ENCODE data around the gene RBP3.

DNA sequence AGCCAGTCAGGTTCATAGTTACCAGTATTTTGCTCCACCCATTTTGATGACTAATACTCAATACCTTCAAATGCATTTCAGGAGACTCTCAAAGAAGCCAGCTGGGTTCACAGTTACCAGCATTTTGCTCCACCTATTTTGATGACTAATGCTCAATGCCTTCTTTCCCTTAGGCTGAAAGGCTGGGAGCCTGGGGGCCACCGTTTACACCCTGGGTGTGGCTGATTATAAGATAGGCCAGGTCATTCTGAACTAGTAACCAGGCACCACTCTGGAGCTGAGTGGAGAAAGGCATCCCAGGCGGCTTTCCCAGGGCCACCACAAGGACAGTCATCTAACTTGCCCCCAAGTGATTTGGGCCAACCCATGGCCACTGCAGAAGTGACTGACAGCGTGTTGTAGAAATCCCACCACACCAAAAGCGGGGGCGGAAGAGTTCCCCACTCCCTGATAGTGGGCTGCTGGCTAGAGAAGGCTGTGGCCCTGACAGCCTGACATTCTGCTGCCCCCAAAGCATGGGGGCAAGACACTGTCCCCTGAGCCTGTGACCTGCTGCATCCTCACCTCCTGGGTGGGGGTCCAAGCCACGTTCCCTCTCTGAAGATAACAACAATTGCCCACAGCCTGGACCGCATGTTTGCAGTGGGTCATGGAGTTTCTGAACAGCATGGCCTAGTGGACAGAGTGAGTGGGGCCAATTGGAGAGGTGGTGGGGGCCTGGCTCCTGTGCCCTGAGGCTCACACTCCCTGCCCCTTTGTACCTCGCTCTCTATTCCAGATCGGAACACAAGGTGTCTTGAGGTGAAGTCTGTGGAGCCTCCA is 58.9 kb downstream of the RBP3 start:
- TF ChIP-seq EZH2 (IDR thresholded peaks at IDR 0.05; ENCODE audit: borderline replicate concordance) (no peak), EZH2phosphoT487 (IDR thresholded peaks at IDR 0.05; ENCODE audit: low read depth, severe bottlenecking, unreplicated experiment) (no peak)
- TF ChIP-seq, protein P1, sequence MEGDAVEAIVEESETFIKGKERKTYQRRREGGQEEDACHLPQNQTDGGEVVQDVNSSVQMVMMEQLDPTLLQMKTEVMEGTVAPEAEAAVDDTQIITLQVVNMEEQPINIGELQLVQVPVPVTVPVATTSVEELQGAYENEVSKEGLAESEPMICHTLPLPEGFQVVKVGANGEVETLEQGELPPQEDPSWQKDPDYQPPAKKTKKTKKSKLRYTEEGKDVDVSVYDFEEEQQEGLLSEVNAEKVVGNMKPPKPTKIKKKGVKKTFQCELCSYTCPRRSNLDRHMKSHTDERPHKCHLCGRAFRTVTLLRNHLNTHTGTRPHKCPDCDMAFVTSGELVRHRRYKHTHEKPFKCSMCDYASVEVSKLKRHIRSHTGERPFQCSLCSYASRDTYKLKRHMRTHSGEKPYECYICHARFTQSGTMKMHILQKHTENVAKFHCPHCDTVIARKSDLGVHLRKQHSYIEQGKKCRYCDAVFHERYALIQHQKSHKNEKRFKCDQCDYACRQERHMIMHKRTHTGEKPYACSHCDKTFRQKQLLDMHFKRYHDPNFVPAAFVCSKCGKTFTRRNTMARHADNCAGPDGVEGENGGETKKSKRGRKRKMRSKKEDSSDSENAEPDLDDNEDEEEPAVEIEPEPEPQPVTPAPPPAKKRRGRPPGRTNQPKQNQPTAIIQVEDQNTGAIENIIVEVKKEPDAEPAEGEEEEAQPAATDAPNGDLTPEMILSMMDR (IDR thresholded peaks at IDR 0.05; ENCODE audit: poor library complexity), result no peak

All from hepatocyte (in vitro differentiated cells).